HFFc6 (cell line): ENCODE results near the gene SEL1L2. TPM values are rescaled to one million over a fixed set of nuclear protein-coding genes. Genes with fewer than 3 reads are reported as not detected.

ENCODE experiments used
- DNase-seq: peaks from one replicate; pipeline ENCODE4 v3.0.0-alpha.2; 2018
- H3K27ac Mint-ChIP-seq: 2 replicates; pipeline ENCODE4 v1.8.0; 2020; ENCODE audit warnings: mild to moderate bottlenecking, mixed read lengths
- H3K27me3 Mint-ChIP-seq: 2 replicates; pipeline ENCODE4 v1.8.0; 2021; ENCODE audit warnings: mild to moderate bottlenecking, moderate library complexity, mixed read lengths; ENCODE audit not compliant: insufficient read depth
- H3K36me3 Mint-ChIP-seq: 2 replicates; pipeline ENCODE4 v1.8.0; 2021; ENCODE audit warnings: low read depth, mixed read lengths
- H3K4me1 Mint-ChIP-seq: 2 replicates; pipeline ENCODE4 v1.8.0; 2020; ENCODE audit warnings: low read depth, mixed read lengths
- H3K4me3 Mint-ChIP-seq: 2 replicates; pipeline ENCODE4 v1.8.0; 2020; ENCODE audit warnings: mild to moderate bottlenecking, moderate library complexity, mixed read lengths
- H3K9me3 Mint-ChIP-seq: 2 replicates; pipeline ENCODE4 v1.8.0; 2020; ENCODE audit warnings: mild to moderate bottlenecking, mixed read lengths
- total RNA-seq, 6 experiments: library from RNA; stranded (reverse); fragmentation: NEBNext Ultra II Directional; extraction: Animal tissue kit (Norgen Biotek cat#: 25700); gene quantifications; 2 replicates in 1 of 6; 3 replicates in 5 of 6; pipeline ENCODE4 v1.2.3, GENCODE V29; 2021
- TF ChIP-seq, protein P1 (sequence below): fragments of 200-600 bp; sonication (generic); IDR thresholded peaks from 2 replicates; pipeline ENCODE4 v1.5.0; 2021; ENCODE audit warnings: antibody characterized with exemption, mild to moderate bottlenecking

Gene SEL1L2
- total RNA-seq, 6 experiments from 2014 or later = 0.85 TPM; not detected in 5

- no peak overlapping the region for H3K4me3 Mint-ChIP-seq
- no peaks in the 10 kb centered on the region for H3K36me3 Mint-ChIP-seq
- TF ChIP-seq, protein P1, sequence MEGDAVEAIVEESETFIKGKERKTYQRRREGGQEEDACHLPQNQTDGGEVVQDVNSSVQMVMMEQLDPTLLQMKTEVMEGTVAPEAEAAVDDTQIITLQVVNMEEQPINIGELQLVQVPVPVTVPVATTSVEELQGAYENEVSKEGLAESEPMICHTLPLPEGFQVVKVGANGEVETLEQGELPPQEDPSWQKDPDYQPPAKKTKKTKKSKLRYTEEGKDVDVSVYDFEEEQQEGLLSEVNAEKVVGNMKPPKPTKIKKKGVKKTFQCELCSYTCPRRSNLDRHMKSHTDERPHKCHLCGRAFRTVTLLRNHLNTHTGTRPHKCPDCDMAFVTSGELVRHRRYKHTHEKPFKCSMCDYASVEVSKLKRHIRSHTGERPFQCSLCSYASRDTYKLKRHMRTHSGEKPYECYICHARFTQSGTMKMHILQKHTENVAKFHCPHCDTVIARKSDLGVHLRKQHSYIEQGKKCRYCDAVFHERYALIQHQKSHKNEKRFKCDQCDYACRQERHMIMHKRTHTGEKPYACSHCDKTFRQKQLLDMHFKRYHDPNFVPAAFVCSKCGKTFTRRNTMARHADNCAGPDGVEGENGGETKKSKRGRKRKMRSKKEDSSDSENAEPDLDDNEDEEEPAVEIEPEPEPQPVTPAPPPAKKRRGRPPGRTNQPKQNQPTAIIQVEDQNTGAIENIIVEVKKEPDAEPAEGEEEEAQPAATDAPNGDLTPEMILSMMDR = no peak
- peaks cover 7% of the 10 kb centered on the region for H3K9me3 Mint-ChIP-seq
- no peaks in the 10 kb centered on the region for H3K27me3 Mint-ChIP-seq
- peak overlapping the region; percentile 21; the same call in 1 of the 2 replicates for H3K27ac Mint-ChIP-seq
- peak; percentile 30 for DNase-seq
- peaks cover 16% of the 10 kb centered on the region; the same call in 1 of the 2 replicates for H3K4me1 Mint-ChIP-seq
Measured at GRCh38 chr20:13930281-13930680, 60.1 kb downstream of the SEL1L2 start.

- Mint-ChIP-seq H3K36me3 (no peaks in the 10 kb centered on the region), H3K4me3 (no peak overlapping the region), H3K27ac (no peak overlapping the region; the same call in 1 of the 2 replicates), H3K4me1 (peaks cover 16% of the 10 kb centered on the region; the same call in 1 of the 2 replicates), H3K9me3 (peaks cover 10% of the 10 kb centered on the region), H3K27me3 (no peaks in the 10 kb centered on the region)
- TF ChIP-seq, protein P1 = no peak
- DNase-seq = no peak
Measured at GRCh38 chr20:13929836-13930235, 60.6 kb downstream of the SEL1L2 start.

DNA sequence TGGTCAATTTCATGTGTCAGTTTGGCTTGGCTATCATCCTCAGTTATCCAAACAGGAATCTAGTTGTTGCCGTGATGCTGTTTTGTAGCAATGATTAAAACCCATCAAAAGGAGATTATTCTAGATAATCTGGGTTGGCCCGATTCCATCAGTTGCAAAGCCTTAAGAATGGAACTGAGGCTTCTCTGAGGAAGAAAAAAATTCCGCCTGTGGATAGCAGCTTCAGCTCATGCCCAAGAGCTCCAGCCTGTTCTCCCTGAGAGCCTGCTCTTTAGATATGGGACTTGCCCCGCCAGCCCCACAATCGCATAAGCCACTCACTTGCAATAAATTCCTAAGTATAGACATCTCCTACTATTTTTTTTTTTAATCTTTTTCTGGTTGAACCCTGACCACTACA, 61.5 kb downstream of the SEL1L2 start:
- H3K36me3 Mint-ChIP-seq = no peaks in the 10 kb centered on the region
- H3K4me3 Mint-ChIP-seq = no peak overlapping the region
- no peaks in the 10 kb centered on the region for H3K27me3 Mint-ChIP-seq
- peaks cover 16% of the 10 kb centered on the region; the same call in 1 of the 2 replicates for H3K4me1 Mint-ChIP-seq
- DNase-seq = no peak
- TF ChIP-seq, protein P1 = no peak
- peaks cover 13% of the 10 kb centered on the region for H3K9me3 Mint-ChIP-seq
- H3K27ac Mint-ChIP-seq = no peak overlapping the region

DNA sequence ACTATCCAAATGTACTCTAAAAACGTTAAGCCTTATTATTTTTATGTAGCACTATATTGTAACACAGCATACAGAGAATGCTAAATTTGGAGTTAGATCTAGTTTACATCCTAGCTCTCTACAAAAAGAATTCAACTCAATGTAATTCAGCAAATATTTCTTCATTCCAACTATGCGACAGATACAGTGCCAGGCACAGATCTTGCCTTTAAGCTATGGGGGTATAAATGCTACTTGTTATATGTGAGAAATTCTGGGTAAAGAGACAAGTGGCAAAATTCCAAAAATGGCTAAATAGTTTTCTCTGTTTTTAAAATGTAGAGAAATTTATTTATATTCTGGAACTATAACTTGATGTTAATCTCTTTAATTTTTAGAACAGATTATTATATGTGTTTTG, 63.2 kb downstream of the SEL1L2 start:
- Mint-ChIP-seq H3K9me3 (peaks cover 14% of the 10 kb centered on the region), H3K4me3 (no peak overlapping the region), H3K27ac (no peak overlapping the region), H3K36me3 (no peaks in the 10 kb centered on the region), H3K27me3 (no peaks in the 10 kb centered on the region), H3K4me1 (peaks cover 22% of the 10 kb centered on the region; the same call in 1 of the 2 replicates)
- TF ChIP-seq, protein P1 = no peak
- no peak for DNase-seq

- Mint-ChIP-seq H3K4me3 (no peak overlapping the region), H3K27ac (peak overlapping the region; percentile 29; the same call in 1 of the 2 replicates), H3K36me3 (no peaks in the 10 kb centered on the region), H3K4me1 (peaks cover 8% of the 10 kb centered on the region; the same call in 1 of the 2 replicates), H3K27me3 (peaks cover 2% of the 10 kb centered on the region; the same call in 1 of the 2 replicates), H3K9me3 (peaks cover 15% of the 10 kb centered on the region)
- DNase-seq = peak; percentile 12
- TF ChIP-seq, protein P1 = no peak
Measured at GRCh38 chr20:13922241-13922640, 68.2 kb downstream of the SEL1L2 start.

DNA sequence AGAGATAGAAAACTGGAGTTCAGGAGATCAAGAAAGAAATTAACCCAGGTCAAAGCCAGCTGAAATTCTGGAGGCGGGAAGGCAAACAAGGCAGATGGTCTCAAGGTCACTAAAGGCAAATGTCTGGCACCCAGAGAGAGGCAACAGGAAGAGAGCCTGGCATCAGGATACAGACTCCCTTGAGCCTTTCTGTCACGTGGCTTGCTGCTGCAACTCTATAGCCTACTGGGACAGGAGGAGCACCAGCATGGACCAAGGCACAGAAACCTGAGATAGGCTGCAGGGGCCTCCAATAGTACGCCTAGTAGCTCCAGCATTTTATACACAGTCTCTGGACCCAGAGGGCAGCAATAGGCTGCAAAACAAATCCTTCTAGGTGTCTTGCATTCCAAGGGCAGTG, 75.1 kb downstream of the SEL1L2 start:
- H3K27ac Mint-ChIP-seq = no peak overlapping the region
- H3K4me1 Mint-ChIP-seq = no peaks in the 10 kb centered on the region
- H3K4me3 Mint-ChIP-seq = no peak overlapping the region
- no peak for DNase-seq
- H3K9me3 Mint-ChIP-seq = peaks cover under 1% of the 10 kb centered on the region; the same call in 1 of the 2 replicates
- TF ChIP-seq, protein P1 = no peak
- H3K36me3 Mint-ChIP-seq = no peaks in the 10 kb centered on the region
- peaks cover 2% of the 10 kb centered on the region; the same call in 1 of the 2 replicates for H3K27me3 Mint-ChIP-seq
